Epithelial cell of proximal tubule (primary cell): ENCODE measurements around the gene RHBDD3. TPM values are rescaled to one million over a fixed set of nuclear protein-coding genes. Genes with fewer than 3 reads are reported as not detected.
A peak's percentile ranks its signal among the peaks of the same experiment; 100 is the strongest.

Source experiments
- DNase-seq: peaks from one replicate; pipeline ENCODE4 v3.0.0-alpha.2; 2011; ENCODE audit warnings: low read depth
- H3K4me3 ChIP-seq: 2 replicates; pipeline ENCODE4 v1.5.1; 2011; ENCODE audit warnings: low read depth, mild to moderate bottlenecking, low read length
- CTCF ChIP-seq: conservative IDR thresholded peaks from 2 replicates; pipeline ENCODE4 v1.5.1; 2012; ENCODE audit warnings: low read depth, mild to moderate bottlenecking, low read length
- total RNA-seq: library from RNA; depleted of rRNA; stranded (reverse); fragments of >200 nt; gene quantifications from 2 replicates; pipeline ENCODE4 v1.2.3, GENCODE V29; 2015

RHBDD3 gene
- total RNA-seq, 1 donor from 2014 or later: 28.2 TPM

DNA sequence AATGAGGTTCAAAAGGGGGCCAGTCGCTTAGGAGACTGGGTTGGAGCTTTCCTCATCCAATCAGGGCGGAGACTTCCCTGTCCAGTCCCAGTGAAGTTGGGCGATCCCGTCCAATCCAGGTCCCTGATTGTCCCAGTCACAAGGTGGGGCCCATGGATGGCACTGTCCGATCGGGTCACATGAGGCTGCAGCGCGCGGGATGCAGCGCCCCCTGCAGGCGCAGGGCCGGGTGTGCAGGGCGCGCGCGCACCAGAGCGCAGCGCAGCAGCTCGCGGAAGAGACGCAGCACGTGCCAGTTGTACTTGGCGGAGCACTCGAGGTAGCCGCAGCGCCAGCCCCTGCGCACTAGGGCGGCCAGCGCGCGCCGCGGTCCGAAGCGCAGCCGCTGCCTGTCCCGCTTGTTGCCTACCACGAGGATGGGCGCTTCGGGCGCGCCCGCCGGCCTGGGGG lies 45.4 kb upstream of the RHBDD3 start:
- no peak overlapping the region for H3K4me3 ChIP-seq
- no peak for DNase-seq

DNA sequence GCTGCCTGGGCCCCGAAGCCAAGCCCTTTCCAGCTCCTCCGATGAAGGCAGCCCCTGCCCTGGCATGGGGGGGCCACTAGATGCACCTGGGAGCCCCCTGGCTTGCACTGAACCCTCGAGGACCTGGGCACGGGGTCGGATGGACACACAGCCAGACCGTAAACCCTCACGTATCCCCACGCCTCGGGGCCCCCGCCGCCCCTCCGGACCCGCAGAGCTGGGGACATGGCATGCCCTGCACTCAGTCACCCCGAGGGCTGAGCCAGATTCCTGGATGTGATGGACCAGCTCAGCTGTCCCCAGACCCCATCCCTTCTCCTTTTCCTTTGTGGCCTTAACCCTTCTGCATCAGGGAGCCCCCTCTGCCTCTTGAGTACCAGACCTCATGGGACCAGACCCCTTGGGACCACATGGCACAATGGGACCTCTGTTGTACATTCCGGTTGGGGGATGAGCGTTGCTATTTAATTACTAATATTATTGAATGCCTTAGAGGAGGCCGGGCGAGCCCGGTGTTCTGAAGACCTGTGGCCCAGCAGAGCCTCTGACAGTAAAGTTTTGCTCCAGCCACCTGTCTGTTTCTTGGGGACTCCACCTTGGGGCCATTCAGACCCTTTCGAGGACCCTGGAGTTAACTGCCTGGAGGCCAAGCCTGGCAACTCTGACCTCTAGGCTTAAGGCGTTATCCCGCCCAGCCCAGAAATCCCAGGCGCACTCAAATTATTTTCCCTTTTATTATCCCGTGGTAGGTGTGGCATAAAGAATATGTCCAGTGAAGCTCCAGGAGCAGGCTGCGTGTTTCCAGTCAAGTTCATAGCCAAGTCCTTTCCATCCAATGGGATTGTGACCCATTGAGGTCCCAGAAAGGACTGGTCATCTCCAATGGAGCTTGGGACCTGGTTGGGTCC lies 44.7 kb upstream of the RHBDD3 start:
- no peak for DNase-seq
- no peak overlapping the region for H3K4me3 ChIP-seq
- no peak for TF ChIP-seq CTCF

More for the DNA sequence above, 45.4 kb upstream of the RHBDD3 start:
- peak; percentile 73 for TF ChIP-seq CTCF

- H3K4me3 ChIP-seq: no peak overlapping the region
- TF ChIP-seq CTCF: no peak
These were observed 43.9 kb upstream of the RHBDD3 start for GRCh38 chr22:29311464-29312217.

GRCh38 chr22:29310863-29311339 lies 43.1 kb upstream of the RHBDD3 start:
- no peak overlapping the region for H3K4me3 ChIP-seq
- TF ChIP-seq CTCF: no peak
- peak; percentile 54 for DNase-seq

More at GRCh38 chr22:29311464-29312217, 43.9 kb upstream of the RHBDD3 start:
- DNase-seq: no peak

GRCh38 chr22:29310065-29310862 lies 42.5 kb upstream of the RHBDD3 start:
- no peak for TF ChIP-seq CTCF
- H3K4me3 ChIP-seq: no peak overlapping the region
- no peak for DNase-seq

- DNase-seq: no peak
- no peak for TF ChIP-seq CTCF
- no peak overlapping the region for H3K4me3 ChIP-seq
These were observed 41.7 kb upstream of the RHBDD3 start for GRCh38 chr22:29309332-29310064.
